SK-N-SH treated with all-trans-retinoic acid at 6 μM for 48 hours (cell line): ENCODE measurements around the gene UBE2U.

Experiments
- ATAC-seq: fragments of 200-7000 bp; cut with Tn5 transposase; 3 replicates; pipeline ENCODE4 v1.9.1; 2020; ENCODE audit warnings: mild to moderate bottlenecking, moderate library complexity
- ARNTL ChIP-seq: fragments of 450-650 bp; formaldehyde crosslinking; IDR thresholded peaks from 2 replicates; pipeline ENCODE4 v1.5.0; 2020; ENCODE audit warnings: low read depth, mild to moderate bottlenecking, moderate library complexity, borderline replicate concordance
- BACH2 ChIP-seq: fragments of 250-450 bp; sonication (Bioruptor Pico); IDR thresholded peaks from 2 replicates; pipeline ENCODE4 v1.9.0; 2021; ENCODE audit warnings: mild to moderate bottlenecking, borderline replicate concordance
- CREB5 ChIP-seq: fragments of 250-450 bp; sonication (Bioruptor Pico); IDR thresholded peaks from 2 replicates; pipeline ENCODE4 v1.5.1; 2020; ENCODE audit warnings: low read depth, mild to moderate bottlenecking, moderate library complexity
- CSDC2 ChIP-seq: fragments of 250-450 bp; sonication (Bioruptor Pico); IDR thresholded peaks from 2 replicates; pipeline ENCODE4 v1.5.0; 2020; ENCODE audit warnings: mild to moderate bottlenecking, moderate library complexity
- ESRRG ChIP-seq: fragments of 250-450 bp; sonication (Bioruptor Pico); IDR thresholded peaks from 2 replicates; pipeline ENCODE4 v1.6.1; 2021; ENCODE audit warnings: mild to moderate bottlenecking
- GLIS3 ChIP-seq: fragments of 250-450 bp; sonication (Bioruptor Pico); IDR thresholded peaks from 2 replicates; pipeline ENCODE4 v1.5.0; 2020; ENCODE audit warnings: mild to moderate bottlenecking, moderate library complexity
- ISL1 ChIP-seq: fragments of 250-450 bp; sonication (Bioruptor Pico); IDR thresholded peaks from 2 replicates; pipeline ENCODE4 v2.1.2; 2022; ENCODE audit warnings: mild to moderate bottlenecking, moderate library complexity
- OSR1 ChIP-seq: fragments of 250-450 bp; sonication (Bioruptor Pico); IDR thresholded peaks from 2 replicates; pipeline ENCODE4 v1.8.0; 2022; ENCODE audit warnings: moderate library complexity, mild to moderate bottlenecking, inconsistent platforms
- POU6F1 ChIP-seq: fragments of 250-450 bp; sonication (Bioruptor Pico); IDR thresholded peaks from 2 replicates; pipeline ENCODE4 v1.8.0; 2021; ENCODE audit warnings: low read depth, mild to moderate bottlenecking, moderate library complexity, borderline replicate concordance
- PPARA ChIP-seq: fragments of 250-450 bp; sonication (Bioruptor Pico); IDR thresholded peaks from 2 replicates; pipeline ENCODE4 v1.5.0; 2020; ENCODE audit warnings: mild to moderate bottlenecking, borderline replicate concordance
- RARB ChIP-seq: fragments of 250-450 bp; sonication (Bioruptor Pico); IDR thresholded peaks from 2 replicates; pipeline ENCODE4 v1.8.0; 2021; ENCODE audit warnings: mild to moderate bottlenecking, moderate library complexity
- SNAI2 ChIP-seq: fragments of 250-450 bp; sonication (Bioruptor Pico); IDR thresholded peaks from 2 replicates; pipeline ENCODE4 v1.5.0; 2020; ENCODE audit warnings: mild to moderate bottlenecking, moderate library complexity
- TCF4 ChIP-seq: fragments of 250-450 bp; sonication (Bioruptor Pico); IDR thresholded peaks from 2 replicates; pipeline ENCODE4 v1.8.0; 2021; ENCODE audit warnings: mild to moderate bottlenecking, moderate library complexity, borderline replicate concordance
- TOX ChIP-seq: fragments of 250-450 bp; sonication (Bioruptor Pico); IDR thresholded peaks from 2 replicates; pipeline ENCODE4 v1.8.0; 2021; ENCODE audit warnings: mild to moderate bottlenecking, moderate library complexity, borderline replicate concordance
- ZC3H10 ChIP-seq: fragments of 250-450 bp; sonication (Bioruptor Pico); IDR thresholded peaks from 2 replicates; pipeline ENCODE4 v1.5.1; 2021; ENCODE audit warnings: mild to moderate bottlenecking, moderate library complexity
- ZFP3 ChIP-seq: fragments of 250-450 bp; sonication (Bioruptor Pico); IDR thresholded peaks from 2 replicates; pipeline ENCODE4 v1.5.0; 2020; ENCODE audit warnings: mild to moderate bottlenecking, moderate library complexity
- ZFP30 ChIP-seq: fragments of 450-650 bp; formaldehyde crosslinking; IDR thresholded peaks from 2 replicates; pipeline ENCODE4 v1.5.0; 2022; ENCODE audit warnings: mild to moderate bottlenecking, moderate library complexity
- ZNF565 ChIP-seq: fragments of 450-650 bp; formaldehyde crosslinking; conservative IDR thresholded peaks from 2 replicates; pipeline ENCODE4 v1.5.0; 2020; ENCODE audit warnings: low read depth, mild to moderate bottlenecking, moderate library complexity
- ZNF70 ChIP-seq: fragments of 450-650 bp; formaldehyde crosslinking; IDR thresholded peaks from 2 replicates; pipeline ENCODE4 v1.5.0; 2020; ENCODE audit warnings: mild to moderate bottlenecking, moderate library complexity
- ZNF8 ChIP-seq: fragments of 450-650 bp; formaldehyde crosslinking; IDR thresholded peaks from 2 replicates; pipeline ENCODE4 v1.5.0; 2020; ENCODE audit warnings: mild to moderate bottlenecking, moderate library complexity
- TF ChIP-seq, protein P1 (sequence below): fragments of 250-450 bp; sonication (Bioruptor Pico); IDR thresholded peaks from 2 replicates; pipeline ENCODE4 v1.8.0; 2020; ENCODE audit warnings: mild to moderate bottlenecking, moderate library complexity, borderline replicate concordance
- TF ChIP-seq, protein P2 (sequence below): fragments of 250-450 bp; sonication (Bioruptor Pico); IDR thresholded peaks from 2 replicates; pipeline ENCODE4 v1.5.0; 2020; ENCODE audit warnings: mild to moderate bottlenecking, moderate library complexity

The UBE2U gene

DNA sequence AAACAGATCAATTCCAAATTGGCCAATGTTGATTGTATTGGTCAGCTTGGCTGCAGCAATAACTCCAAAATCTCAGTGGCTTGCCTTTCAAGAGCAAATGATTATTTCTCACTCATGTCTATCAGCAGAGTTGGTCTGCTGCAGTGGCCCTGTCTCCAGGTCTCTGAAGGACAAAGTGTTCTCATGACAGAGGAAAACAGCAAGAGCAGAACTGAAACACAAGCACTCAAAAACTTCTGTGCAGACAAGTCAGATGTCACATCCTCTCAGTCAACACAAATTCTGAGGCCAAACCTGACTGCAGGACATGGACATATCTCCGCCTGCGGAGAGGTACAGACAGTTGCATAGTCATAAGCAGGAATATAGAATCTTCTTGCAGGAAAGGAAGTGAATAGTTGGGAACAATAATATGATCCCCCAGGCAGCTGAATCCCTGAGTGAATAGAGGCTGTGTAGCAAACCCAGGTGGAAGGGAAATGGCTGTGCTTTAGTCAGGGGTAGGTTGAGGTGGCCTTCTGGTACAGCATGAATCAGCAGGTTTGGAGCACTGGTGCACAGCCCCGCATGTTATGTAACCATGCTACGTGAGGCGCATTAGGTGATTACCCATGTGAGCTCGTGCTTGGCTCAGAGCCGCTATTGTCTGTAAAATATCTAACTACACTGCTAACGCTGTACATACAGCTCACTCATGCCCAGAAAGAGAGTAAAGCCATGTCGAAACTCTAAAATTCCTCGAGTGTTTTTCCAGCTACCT, 17.1 kb upstream of the UBE2U start:
- TF ChIP-seq ZC3H10 (CRISPR knock-in tag) (no peak), RARB (CRISPR knock-in tag) (no peak), CSDC2 (CRISPR knock-in tag) (no peak), OSR1 (CRISPR knock-in tag) (no peak), BACH2 (no peak), CREB5 (no peak), TOX (CRISPR knock-in tag) (no peak), PPARA (CRISPR knock-in tag) (no peak), ISL1 (CRISPR knock-in tag) (no peak), ZFP3 (CRISPR knock-in tag) (no peak), ARNTL (no peak), SNAI2 (CRISPR knock-in tag) (no peak), TCF4 (CRISPR knock-in tag) (no peak), ZFP30 (CRISPR knock-in tag) (no peak), GLIS3 (CRISPR knock-in tag) (no peak), ESRRG (CRISPR knock-in tag) (no peak), POU6F1 (CRISPR knock-in tag) (no peak), ZNF565 (CRISPR knock-in tag) (no peak)
- TF ChIP-seq, protein P1, sequence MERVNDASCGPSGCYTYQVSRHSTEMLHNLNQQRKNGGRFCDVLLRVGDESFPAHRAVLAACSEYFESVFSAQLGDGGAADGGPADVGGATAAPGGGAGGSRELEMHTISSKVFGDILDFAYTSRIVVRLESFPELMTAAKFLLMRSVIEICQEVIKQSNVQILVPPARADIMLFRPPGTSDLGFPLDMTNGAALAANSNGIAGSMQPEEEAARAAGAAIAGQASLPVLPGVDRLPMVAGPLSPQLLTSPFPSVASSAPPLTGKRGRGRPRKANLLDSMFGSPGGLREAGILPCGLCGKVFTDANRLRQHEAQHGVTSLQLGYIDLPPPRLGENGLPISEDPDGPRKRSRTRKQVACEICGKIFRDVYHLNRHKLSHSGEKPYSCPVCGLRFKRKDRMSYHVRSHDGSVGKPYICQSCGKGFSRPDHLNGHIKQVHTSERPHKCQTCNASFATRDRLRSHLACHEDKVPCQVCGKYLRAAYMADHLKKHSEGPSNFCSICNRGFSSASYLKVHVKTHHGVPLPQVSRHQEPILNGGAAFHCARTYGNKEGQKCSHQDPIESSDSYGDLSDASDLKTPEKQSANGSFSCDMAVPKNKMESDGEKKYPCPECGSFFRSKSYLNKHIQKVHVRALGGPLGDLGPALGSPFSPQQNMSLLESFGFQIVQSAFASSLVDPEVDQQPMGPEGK (CRISPR knock-in tag) = no peak
- ATAC-seq = peak; percentile 14; the same call in 1 of the 3 replicates

DNA sequence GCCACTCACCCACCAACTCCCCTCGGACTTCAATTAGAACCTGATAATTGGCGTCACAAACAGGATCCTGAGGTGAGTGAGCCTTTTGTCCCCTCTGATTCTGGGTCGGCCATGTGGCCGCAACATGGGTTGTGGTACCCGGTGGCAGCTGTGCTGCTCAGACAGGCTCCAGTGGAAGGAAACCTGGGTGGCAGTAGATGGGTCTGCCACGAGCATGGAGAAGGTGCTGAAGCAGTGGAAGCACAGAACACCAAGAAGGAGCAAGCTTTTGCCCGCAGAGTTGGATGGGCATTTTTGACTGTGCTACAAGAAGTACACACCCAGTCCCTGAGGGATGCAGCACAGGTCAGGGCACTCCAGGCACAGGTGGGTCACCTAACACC, 16.5 kb upstream of the UBE2U start:
- TF ChIP-seq, protein P2, sequence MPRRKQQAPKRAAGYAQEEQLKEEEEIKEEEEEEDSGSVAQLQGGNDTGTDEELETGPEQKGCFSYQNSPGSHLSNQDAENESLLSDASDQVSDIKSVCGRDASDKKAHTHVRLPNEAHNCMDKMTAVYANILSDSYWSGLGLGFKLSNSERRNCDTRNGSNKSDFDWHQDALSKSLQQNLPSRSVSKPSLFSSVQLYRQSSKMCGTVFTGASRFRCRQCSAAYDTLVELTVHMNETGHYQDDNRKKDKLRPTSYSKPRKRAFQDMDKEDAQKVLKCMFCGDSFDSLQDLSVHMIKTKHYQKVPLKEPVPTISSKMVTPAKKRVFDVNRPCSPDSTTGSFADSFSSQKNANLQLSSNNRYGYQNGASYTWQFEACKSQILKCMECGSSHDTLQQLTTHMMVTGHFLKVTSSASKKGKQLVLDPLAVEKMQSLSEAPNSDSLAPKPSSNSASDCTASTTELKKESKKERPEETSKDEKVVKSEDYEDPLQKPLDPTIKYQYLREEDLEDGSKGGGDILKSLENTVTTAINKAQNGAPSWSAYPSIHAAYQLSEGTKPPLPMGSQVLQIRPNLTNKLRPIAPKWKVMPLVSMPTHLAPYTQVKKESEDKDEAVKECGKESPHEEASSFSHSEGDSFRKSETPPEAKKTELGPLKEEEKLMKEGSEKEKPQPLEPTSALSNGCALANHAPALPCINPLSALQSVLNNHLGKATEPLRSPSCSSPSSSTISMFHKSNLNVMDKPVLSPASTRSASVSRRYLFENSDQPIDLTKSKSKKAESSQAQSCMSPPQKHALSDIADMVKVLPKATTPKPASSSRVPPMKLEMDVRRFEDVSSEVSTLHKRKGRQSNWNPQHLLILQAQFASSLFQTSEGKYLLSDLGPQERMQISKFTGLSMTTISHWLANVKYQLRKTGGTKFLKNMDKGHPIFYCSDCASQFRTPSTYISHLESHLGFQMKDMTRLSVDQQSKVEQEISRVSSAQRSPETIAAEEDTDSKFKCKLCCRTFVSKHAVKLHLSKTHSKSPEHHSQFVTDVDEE (CRISPR knock-in tag) = no peak
- no peak for TF ChIP-seq OSR1 (CRISPR knock-in tag)
- TF ChIP-seq PPARA (CRISPR knock-in tag) = no peak
- no peak for TF ChIP-seq ZNF8
- no peak for TF ChIP-seq GLIS3 (CRISPR knock-in tag)
- TF ChIP-seq ZFP3 (CRISPR knock-in tag) = no peak
- ATAC-seq = no peak

DNA sequence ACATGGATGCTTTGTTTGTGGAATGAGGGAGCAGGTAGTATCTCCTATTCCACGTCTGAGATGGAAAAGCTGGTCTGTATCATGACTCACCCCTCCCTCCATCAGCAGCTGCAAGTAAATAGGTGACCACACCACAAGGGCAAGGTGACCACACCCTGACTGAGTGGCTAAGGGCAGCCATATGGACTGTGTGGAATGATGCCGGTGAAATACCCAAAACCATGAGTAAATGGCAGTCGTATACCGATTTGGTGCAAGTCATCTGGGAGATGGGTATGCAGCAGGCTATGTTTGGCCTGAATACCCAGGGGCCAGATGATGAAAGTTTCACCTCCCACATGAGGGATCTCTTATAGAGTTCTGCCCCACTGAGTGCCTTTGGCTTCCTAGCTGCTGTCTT, 15.8 kb upstream of the UBE2U start:
- ATAC-seq = no peak
- no peak for TF ChIP-seq BACH2
- TF ChIP-seq ZC3H10 (CRISPR knock-in tag) = no peak
- TF ChIP-seq ZNF70 = no peak

- TF ChIP-seq ZNF70 (no peak), SNAI2 (CRISPR knock-in tag) (no peak), ZFP30 (CRISPR knock-in tag) (no peak), CSDC2 (CRISPR knock-in tag) (no peak)
- TF ChIP-seq, protein P1 (CRISPR knock-in tag) = no peak
These were observed 11.1 kb upstream of the UBE2U start for GRCh38 chr1:64192290-64192689.

More at GRCh38 chr1:64192290-64192689, 11.1 kb upstream of the UBE2U start:
- ATAC-seq = no peak
